MCF 10A (cell line): ENCODE data around the gene SHPK. TPM values are rescaled to one million over a fixed set of nuclear protein-coding genes. Genes with fewer than 3 reads are reported as not detected.
"Not testable (repeated sequence)": the region's sequence is repeated elsewhere in the genome, so short reads cannot be mapped to it uniquely, and the experiment has no call there.

ENCODE experiments used
- BruUV-seq: library from RNA; stranded (reverse); fragments of 400-500 nt; replicated peaks from 2 replicates; lab custom pipeline; 2021; lab: Mats Ljungman, UMichigan
- CTCF ChIA-PET: fragments of 300-600 bp; sonication (Branson Sonifier 250); formaldehyde crosslinking; extraction: SDS; loops from one replicate; lab custom pipeline; 2021; ENCODE audit warnings: antibody characterized with exemption, inconsistent platforms; lab: Yijun Ruan, JAX
- POLR2A ChIA-PET: fragments of 300-600, 350-650 bp; sonication (Branson Sonifier 250); formaldehyde crosslinking; extraction: SDS; loops from one replicate; lab custom pipeline; 2020; ENCODE audit warnings: antibody characterized with exemption, inconsistent platforms; lab: Yijun Ruan, JAX
- DNase-seq: peaks from one replicate; pipeline ENCODE4 v3.0.0-alpha.2; 2018; ENCODE audit not compliant: unreplicated experiment
- H3K27ac Mint-ChIP-seq: one replicate; pipeline ENCODE4 v1.8.0; 2022; ENCODE audit warnings: mild to moderate bottlenecking, low read depth, mixed read lengths; ENCODE audit not compliant: unreplicated experiment
- H3K27me3 Mint-ChIP-seq: one replicate; pipeline ENCODE4 v1.8.0; 2022; ENCODE audit warnings: mixed read lengths; ENCODE audit not compliant: insufficient read depth, unreplicated experiment
- H3K36me3 Mint-ChIP-seq: one replicate; pipeline ENCODE4 v1.8.0; 2022; ENCODE audit warnings: mild to moderate bottlenecking, moderate library complexity, mixed read lengths; ENCODE audit not compliant: insufficient read depth, unreplicated experiment
- H3K4me1 Mint-ChIP-seq: one replicate; pipeline ENCODE4 v1.8.0; 2022; ENCODE audit warnings: mixed read lengths; ENCODE audit not compliant: insufficient read depth, unreplicated experiment
- H3K4me3 Mint-ChIP-seq: one replicate; pipeline ENCODE4 v1.8.0; 2022; ENCODE audit warnings: mild to moderate bottlenecking, moderate library complexity, mixed read lengths; ENCODE audit not compliant: unreplicated experiment
- H3K9me3 Mint-ChIP-seq: one replicate; pipeline ENCODE4 v1.8.0; 2022; ENCODE audit warnings: mixed read lengths; ENCODE audit not compliant: unreplicated experiment
- intact Hi-C: fragments of 100-400 bp; cut with micrococcal nuclease; formaldehyde crosslinking; loops from 2 replicates; pipeline ENCODE4 v1.14.1; 2022
- total RNA-seq: library from RNA; stranded (reverse); gene quantifications from 2 replicates; pipeline ENCODE4 v1.2.3, GENCODE V29; 2022
- TF ChIP-seq, protein P1 (sequence below): fragments of 200-600 bp; IDR thresholded peaks from one replicate; pipeline ENCODE4 v1.8.0; 2022; ENCODE audit warnings: antibody characterized with exemption, mild to moderate bottlenecking; ENCODE audit not compliant: unreplicated experiment

Gene SHPK
- total RNA-seq, 1 experiment from 2014 or later: 6.3 TPM

DNA sequence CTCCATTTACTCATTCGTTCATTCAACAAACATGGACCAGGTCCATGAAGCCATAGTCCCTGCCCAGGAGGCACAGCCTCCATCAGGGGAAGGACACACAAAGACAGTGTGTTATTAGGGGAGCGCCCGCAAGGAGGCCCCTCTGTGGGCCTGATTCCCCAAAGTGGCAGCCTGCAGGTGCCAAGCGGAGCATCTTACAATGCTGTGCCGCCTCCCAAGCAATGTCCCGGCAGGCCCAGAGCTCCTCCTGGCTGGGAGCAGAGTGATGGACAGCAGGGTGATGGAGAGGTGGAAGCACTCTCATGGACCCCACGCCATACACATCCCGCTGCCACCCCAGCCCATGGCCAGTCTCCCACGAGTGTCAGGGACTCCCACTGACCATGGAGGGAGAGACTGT, 52.6 kb downstream of the SHPK start:
- CTCF ChIA-PET: interaction anchor here (1.3 kb wide), 1 partner anchor 65 kb away, joined by 3 read pairs; no protein-coding TSS in a partner anchor

DNA sequence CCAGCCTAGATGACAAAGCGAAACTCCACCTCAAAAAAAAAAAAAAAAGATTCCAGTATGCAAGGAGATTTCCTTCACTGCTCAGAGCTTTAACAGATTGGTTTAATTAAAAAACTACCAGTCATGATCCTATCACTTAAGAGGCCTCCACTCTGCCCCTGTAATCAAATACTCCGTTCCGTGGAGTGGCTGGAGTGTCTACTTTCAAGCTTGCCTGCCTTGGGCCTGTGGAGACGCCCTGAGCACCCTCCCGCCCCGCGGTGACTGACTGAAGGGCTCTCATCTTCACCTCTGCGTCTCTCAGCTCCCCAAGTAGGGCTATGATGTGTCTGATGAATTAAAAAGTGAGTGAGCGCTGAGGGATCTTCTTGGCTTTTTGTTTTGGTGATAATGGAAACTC, 53.1 kb downstream of the SHPK start:
- BruUV-seq: no TSS peak
- Mint-ChIP-seq H3K4me3 (no peak overlapping the region), H3K27ac (no peak overlapping the region), H3K9me3 (no peaks in the 10 kb centered on the region), H3K36me3 (peaks cover 15% of the 10 kb centered on the region), H3K27me3 (no peaks in the 10 kb centered on the region), H3K4me1 (no peaks in the 10 kb centered on the region)
- ChIA-PET CTCF (interaction anchor here (1.3 kb wide), 1 partner anchor 65 kb away, joined by 3 read pairs; no protein-coding TSS in a partner anchor), POLR2A (no interaction called here)
- intact Hi-C loops: no loop called here
- DNase-seq: no peak
- TF ChIP-seq, protein P1, sequence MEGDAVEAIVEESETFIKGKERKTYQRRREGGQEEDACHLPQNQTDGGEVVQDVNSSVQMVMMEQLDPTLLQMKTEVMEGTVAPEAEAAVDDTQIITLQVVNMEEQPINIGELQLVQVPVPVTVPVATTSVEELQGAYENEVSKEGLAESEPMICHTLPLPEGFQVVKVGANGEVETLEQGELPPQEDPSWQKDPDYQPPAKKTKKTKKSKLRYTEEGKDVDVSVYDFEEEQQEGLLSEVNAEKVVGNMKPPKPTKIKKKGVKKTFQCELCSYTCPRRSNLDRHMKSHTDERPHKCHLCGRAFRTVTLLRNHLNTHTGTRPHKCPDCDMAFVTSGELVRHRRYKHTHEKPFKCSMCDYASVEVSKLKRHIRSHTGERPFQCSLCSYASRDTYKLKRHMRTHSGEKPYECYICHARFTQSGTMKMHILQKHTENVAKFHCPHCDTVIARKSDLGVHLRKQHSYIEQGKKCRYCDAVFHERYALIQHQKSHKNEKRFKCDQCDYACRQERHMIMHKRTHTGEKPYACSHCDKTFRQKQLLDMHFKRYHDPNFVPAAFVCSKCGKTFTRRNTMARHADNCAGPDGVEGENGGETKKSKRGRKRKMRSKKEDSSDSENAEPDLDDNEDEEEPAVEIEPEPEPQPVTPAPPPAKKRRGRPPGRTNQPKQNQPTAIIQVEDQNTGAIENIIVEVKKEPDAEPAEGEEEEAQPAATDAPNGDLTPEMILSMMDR: no peak

More for the DNA sequence above, 52.6 kb downstream of the SHPK start:
- intact Hi-C loops: no loop called here
- no peaks in the 10 kb centered on the region for H3K4me1 Mint-ChIP-seq
- DNase-seq: no peak
- no peak overlapping the region for H3K27ac Mint-ChIP-seq
- no TSS peak for BruUV-seq
- no peak overlapping the region for H3K4me3 Mint-ChIP-seq
- POLR2A ChIA-PET: no interaction called here
- peaks cover 15% of the 10 kb centered on the region for H3K36me3 Mint-ChIP-seq
- no peaks in the 10 kb centered on the region for H3K27me3 Mint-ChIP-seq
- TF ChIP-seq, protein P1: no peak
- H3K9me3 Mint-ChIP-seq: no peaks in the 10 kb centered on the region

DNA sequence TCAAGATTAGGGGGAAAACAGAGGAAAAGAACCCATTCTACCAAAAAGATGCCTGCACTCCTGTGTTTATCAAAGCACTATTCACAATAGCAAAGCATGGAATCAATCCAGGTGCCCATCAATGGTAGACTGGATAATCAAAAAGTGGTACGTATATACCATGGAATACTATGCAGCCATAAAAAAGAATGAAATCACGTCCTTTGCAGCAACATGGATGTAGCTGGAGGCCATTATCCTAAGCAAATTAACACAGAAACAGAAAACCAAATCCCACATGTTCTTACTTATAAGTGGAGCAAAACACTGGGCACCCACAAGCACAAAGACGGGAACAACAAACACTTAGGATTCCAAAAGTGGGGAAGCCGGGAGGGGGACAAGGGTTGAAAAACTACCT, 57.4 kb downstream of the SHPK start:
- BruUV-seq, DNase-seq, H3K4me1 Mint-ChIP-seq, H3K27me3 Mint-ChIP-seq, POLR2A ChIA-PET, H3K27ac Mint-ChIP-seq, CTCF ChIA-PET, H3K9me3 Mint-ChIP-seq, H3K4me3 Mint-ChIP-seq, H3K36me3 Mint-ChIP-seq, intact Hi-C loops: not testable (repeated sequence)

DNA sequence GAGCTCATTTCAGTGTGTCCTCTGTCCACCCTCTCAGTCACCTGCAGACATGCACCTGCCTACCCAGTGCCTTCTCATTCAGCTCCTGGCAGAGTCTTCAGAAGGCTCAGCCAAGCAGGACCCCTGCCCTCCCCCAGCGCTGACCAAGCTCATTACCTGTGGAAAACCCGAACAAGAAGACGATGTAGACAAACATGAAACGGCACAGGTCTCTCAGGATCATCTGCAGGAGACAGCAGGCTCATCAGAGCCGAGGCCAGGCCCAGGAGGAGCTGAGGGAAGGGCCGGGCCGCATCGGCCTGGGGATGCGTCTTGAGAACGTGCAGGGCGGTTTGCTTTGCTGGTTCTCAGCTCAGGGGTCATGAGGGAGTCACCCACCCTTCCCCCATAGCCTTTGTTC, 59.1 kb downstream of the SHPK start:
- Mint-ChIP-seq H3K27me3 (no peaks in the 10 kb centered on the region), H3K4me3 (no peak overlapping the region), H3K36me3 (peaks cover 7% of the 10 kb centered on the region), H3K9me3 (no peaks in the 10 kb centered on the region), H3K4me1 (peaks cover 6% of the 10 kb centered on the region), H3K27ac (no peak overlapping the region)
- no peak for DNase-seq
- intact Hi-C loops: no loop called here
- ChIA-PET POLR2A (interaction anchor here (2.7 kb wide), 1 partner anchor 18 kb away, joined by 10 read pairs; no protein-coding TSS in a partner anchor), CTCF (no interaction called here)
- BruUV-seq: no TSS peak
- TF ChIP-seq, protein P1: no peak
